Stimulated activated naive CD8-positive, alpha-beta T cell treated with anti-CD3 and anti-CD28 coated beads, Interleukin-15, amount 100 ng/mL, for 72 hours (primary cell): ENCODE measurements around the gene TBC1D22A.
"Not testable (repeated sequence)": the region's sequence is repeated elsewhere in the genome, so short reads cannot be mapped to it uniquely, and the experiment has no call there.

Experiments used
- ATAC-seq: fragments of 150-1000 bp; cut with Tn5 transposase; 2 replicates; pipeline ENCODE4 v1.10.0; 2021; ENCODE audit warnings: mild to moderate bottlenecking, moderate library complexity
- DNase-seq, 2 donors: peaks; one replicate each; pipeline ENCODE4 v3.0.0; 2021 to 2022
- H3K27ac Mint-ChIP-seq, 2 donors: one replicate each; pipeline ENCODE4 v1.8.0; 2022; ENCODE audit warnings: mild to moderate bottlenecking in 2 of 2, mixed read lengths in 2 of 2, moderate library complexity in 2 of 2
- H3K27me3 Mint-ChIP-seq: one replicate; pipeline ENCODE4 v1.8.0; 2022; ENCODE audit warnings: mixed read lengths
- H3K4me1 Mint-ChIP-seq: one replicate; pipeline ENCODE4 v1.8.0; 2022; ENCODE audit warnings: mild to moderate bottlenecking, mixed read lengths
- H3K4me3 Mint-ChIP-seq, 2 donors: one replicate each; pipeline ENCODE4 v1.8.0; 2022; ENCODE audit warnings: mild to moderate bottlenecking in 2 of 2, mixed read lengths in 2 of 2, moderate library complexity in 1 of 2
- H3K9me3 Mint-ChIP-seq, 2 donors: one replicate each; pipeline ENCODE4 v1.8.0; 2022; ENCODE audit warnings: mixed read lengths in 2 of 2

TBC1D22A gene

DNA sequence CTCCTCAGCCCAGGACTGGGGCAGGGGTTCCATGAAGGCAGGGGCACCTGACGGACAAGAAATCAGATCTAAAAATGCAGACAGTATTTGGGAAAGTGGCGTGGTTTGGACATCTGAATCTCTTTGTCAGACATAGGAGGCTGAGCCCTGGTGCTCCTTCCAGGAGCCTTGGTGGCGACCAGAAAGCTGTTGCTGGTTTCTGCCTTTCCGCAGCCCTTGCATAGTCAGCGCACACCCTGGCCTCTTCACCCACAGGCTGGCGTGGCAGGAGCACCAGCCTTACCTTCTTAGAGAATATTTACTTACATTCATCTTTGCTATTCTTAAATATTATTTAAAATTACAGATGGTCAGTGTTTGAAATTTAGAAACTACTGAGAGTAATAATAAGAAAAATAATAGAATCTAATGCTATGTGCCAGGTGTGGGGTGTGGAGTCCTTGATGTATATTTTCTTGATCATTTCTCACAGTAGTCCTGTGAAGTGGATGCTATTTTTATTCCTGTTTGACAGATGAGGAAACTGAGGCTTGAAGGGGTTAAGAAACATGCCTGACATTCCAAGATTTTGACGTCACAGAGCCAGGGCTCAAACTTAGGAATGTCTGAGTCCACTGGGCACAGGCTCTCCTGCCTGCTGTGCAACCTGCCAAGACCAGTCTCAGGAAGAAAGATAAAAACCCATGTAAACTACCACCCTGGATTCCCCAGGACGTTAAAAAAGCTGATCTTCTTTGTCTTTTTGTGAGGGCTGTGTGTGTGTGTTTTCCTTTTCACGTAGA is 51.6 kb downstream of the TBC1D22A start:
- peaks cover 42% of the 10 kb centered on the region for H3K4me1 Mint-ChIP-seq
- DNase-seq = no peak
- no peak overlapping the region for H3K27ac Mint-ChIP-seq

DNA sequence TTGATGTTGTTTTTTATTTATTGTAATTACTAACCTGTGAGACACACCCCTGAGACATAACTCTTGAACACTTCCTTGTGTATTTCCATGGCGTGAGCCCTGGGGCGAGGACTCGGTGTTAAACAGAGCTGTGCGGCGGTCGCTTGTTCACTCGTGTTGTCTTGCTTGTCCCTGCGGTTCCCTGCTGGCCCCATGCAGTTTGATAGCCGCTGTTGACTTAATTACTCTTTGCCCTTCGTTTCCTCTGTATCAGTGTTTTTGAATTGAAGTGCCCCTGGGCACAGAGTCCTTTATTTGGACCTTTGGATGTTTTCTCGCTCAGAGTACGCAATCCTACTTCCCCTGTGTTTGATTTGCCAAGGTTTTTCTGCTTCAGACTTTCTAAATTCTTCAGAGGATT is 52.7 kb downstream of the TBC1D22A start:
- Mint-ChIP-seq H3K4me3 (no peak overlapping the region), H3K4me1 (peaks cover 48% of the 10 kb centered on the region), H3K9me3 (peaks cover 5 to 11% of the 10 kb centered on the region in 2 donors), H3K27ac (peak overlapping the region in 1 of 2 donors; percentile 70), H3K27me3 (no peaks in the 10 kb centered on the region)
- DNase-seq (no peak), ATAC-seq (no peak)

More for the DNA sequence above, 51.6 kb downstream of the TBC1D22A start:
- no peaks in the 10 kb centered on the region for H3K27me3 Mint-ChIP-seq
- H3K4me3 Mint-ChIP-seq = no peak overlapping the region
- H3K9me3 Mint-ChIP-seq = peaks cover 4 to 6% of the 10 kb centered on the region in 2 donors
- ATAC-seq = no peak

- H3K27me3 Mint-ChIP-seq = no peaks in the 10 kb centered on the region
- H3K4me3 Mint-ChIP-seq = no peak overlapping the region
- peaks cover 9 to 14% of the 10 kb centered on the region in 2 donors for H3K9me3 Mint-ChIP-seq
- DNase-seq (no peak), ATAC-seq (no peak)
- peak overlapping the region in 1 of 2 donors; percentile 70 for H3K27ac Mint-ChIP-seq
- peaks cover 52% of the 10 kb centered on the region for H3K4me1 Mint-ChIP-seq
These were observed 53.1 kb downstream of the TBC1D22A start for GRCh38 chr22:46815559-46815895.

DNA sequence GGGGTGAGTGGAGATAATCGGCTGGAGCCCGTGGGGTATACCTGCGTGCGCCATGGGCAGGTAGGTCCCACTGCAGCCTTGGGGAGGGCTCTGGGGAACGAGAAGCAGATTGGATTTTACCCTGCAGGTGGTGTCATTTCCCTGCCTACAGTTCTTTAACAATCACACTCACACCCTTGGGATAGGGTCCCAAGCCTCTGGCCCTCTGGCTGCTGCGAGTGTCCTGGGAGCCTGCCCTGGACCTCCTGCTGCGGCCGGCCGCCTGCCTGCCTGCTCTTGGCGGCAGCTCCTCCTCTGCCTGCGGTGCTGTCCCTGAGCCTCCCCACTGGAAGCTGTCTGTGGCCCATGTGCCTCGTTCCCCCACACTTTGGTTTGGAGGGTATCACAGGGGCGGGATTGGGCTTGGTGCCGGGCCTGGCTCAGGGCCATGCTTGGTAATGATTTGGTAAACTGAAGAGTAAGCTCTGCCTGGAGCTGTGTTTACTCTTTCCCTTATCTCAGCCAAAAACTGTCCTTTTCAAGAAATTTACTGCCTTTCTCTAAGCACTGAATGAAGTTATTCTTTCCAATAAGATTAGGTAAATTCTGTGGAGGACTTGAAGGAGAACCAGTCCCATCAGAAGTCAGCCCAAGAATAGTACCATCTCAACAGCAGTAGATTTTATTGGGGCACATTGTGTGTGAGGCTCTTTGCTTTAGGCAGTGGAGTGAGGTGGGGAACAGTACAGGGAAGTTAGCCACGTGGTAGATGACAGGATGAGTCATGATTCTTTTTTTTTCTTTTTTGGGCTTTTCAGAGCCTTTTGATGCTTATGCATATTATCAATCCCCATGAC is 53.7 kb downstream of the TBC1D22A start:
- Mint-ChIP-seq H3K27me3 (no peaks in the 10 kb centered on the region), H3K4me3 (no peak overlapping the region), H3K27ac (no peak overlapping the region), H3K9me3 (peaks cover 9 to 14% of the 10 kb centered on the region in 2 donors), H3K4me1 (peaks cover 52% of the 10 kb centered on the region)
- DNase-seq = no peak
- ATAC-seq = peak; percentile 56

GRCh38 chr22:46817390-46817789 is 54.9 kb downstream of the TBC1D22A start:
- not testable (repeated sequence) for DNase-seq, H3K4me3 Mint-ChIP-seq, H3K27me3 Mint-ChIP-seq, H3K27ac Mint-ChIP-seq, ATAC-seq
- peaks cover 9 to 14% of the 10 kb centered on the region in 2 donors for H3K9me3 Mint-ChIP-seq
- peaks cover 61% of the 10 kb centered on the region for H3K4me1 Mint-ChIP-seq

- Mint-ChIP-seq H3K9me3 (peaks cover 5 to 8% of the 10 kb centered on the region in 2 donors), H3K4me3 (no peak overlapping the region), H3K27me3 (no peaks in the 10 kb centered on the region), H3K27ac (no peak overlapping the region), H3K4me1 (peaks cover 52% of the 10 kb centered on the region)
- DNase-seq = no peak
- ATAC-seq = no peak
These were observed 60.8 kb downstream of the TBC1D22A start for GRCh38 chr22:46823248-46823647.

GRCh38 chr22:46823654-46824053 is 61.2 kb downstream of the TBC1D22A start:
- Mint-ChIP-seq H3K4me1 (peaks cover 52% of the 10 kb centered on the region), H3K27ac (no peak overlapping the region), H3K4me3 (no peak overlapping the region), H3K9me3 (peaks cover 5 to 8% of the 10 kb centered on the region in 2 donors), H3K27me3 (no peaks in the 10 kb centered on the region)
- DNase-seq (no peak), ATAC-seq (no peak)

GRCh38 chr22:46824344-46824909 is 62.0 kb downstream of the TBC1D22A start:
- peak overlapping the region; percentile 45 to 46 for H3K27ac Mint-ChIP-seq

GRCh38 chr22:46824980-46825544 is 62.6 kb downstream of the TBC1D22A start:
- ATAC-seq (no peak), DNase-seq (no peak)
- peaks cover 4 to 5% of the 10 kb centered on the region in 2 donors for H3K9me3 Mint-ChIP-seq
- peaks cover 55% of the 10 kb centered on the region for H3K4me1 Mint-ChIP-seq
- no peak overlapping the region for H3K4me3 Mint-ChIP-seq
- H3K27ac Mint-ChIP-seq = no peak overlapping the region
- no peaks in the 10 kb centered on the region for H3K27me3 Mint-ChIP-seq

More at GRCh38 chr22:46824344-46824909, 62.0 kb downstream of the TBC1D22A start:
- Mint-ChIP-seq H3K4me1 (peaks cover 54% of the 10 kb centered on the region), H3K4me3 (no peak overlapping the region), H3K9me3 (peaks cover 5 to 8% of the 10 kb centered on the region in 2 donors), H3K27me3 (no peaks in the 10 kb centered on the region)
- no peak for ATAC-seq
- DNase-seq = no peak

GRCh38 chr22:46826438-46827135 is 64.1 kb downstream of the TBC1D22A start:
- H3K27me3 Mint-ChIP-seq = no peaks in the 10 kb centered on the region
- no peak overlapping the region for H3K4me3 Mint-ChIP-seq
- H3K4me1 Mint-ChIP-seq = peaks cover 50% of the 10 kb centered on the region
- DNase-seq (no peak), ATAC-seq (no peak)
- peak overlapping the region; percentile 67 to 84 for H3K27ac Mint-ChIP-seq
- no peaks in the 10 kb centered on the region for H3K9me3 Mint-ChIP-seq

GRCh38 chr22:46827136-46827780 is 64.8 kb downstream of the TBC1D22A start:
- peak overlapping the region in 1 of 2 donors; percentile 84 for H3K27ac Mint-ChIP-seq
- DNase-seq (no peak), ATAC-seq (no peak)
- no peaks in the 10 kb centered on the region for H3K27me3 Mint-ChIP-seq
- no peaks in the 10 kb centered on the region for H3K9me3 Mint-ChIP-seq
- H3K4me1 Mint-ChIP-seq = peaks cover 43% of the 10 kb centered on the region
- no peak overlapping the region for H3K4me3 Mint-ChIP-seq

DNA sequence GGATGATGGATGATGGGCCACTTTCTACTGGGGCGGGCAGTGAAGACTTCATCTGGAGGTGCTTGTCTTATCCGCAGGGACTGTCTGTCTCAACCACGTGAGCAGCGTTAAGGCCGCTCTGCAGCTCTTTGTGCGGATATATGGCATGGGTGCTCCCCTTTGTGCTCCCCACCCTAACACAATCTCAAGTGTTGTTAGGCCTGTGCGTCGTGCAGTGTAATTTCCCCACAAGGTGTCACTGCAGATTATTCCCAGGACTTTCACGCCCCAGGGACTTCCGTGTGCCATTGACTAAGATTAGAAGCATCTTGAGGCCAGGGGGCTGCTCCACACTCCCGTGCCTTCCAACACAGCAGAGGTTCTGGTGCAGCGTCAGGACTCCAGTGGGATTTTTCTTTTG is 65.3 kb downstream of the TBC1D22A start:
- Mint-ChIP-seq H3K27ac (no peak overlapping the region), H3K9me3 (no peaks in the 10 kb centered on the region), H3K27me3 (no peaks in the 10 kb centered on the region), H3K4me1 (peaks cover 38% of the 10 kb centered on the region), H3K4me3 (no peak overlapping the region)
- ATAC-seq (no peak), DNase-seq (no peak)

- H3K27ac Mint-ChIP-seq = peak overlapping the region in 1 of 2 donors; percentile 28
- peaks cover 36% of the 10 kb centered on the region for H3K4me1 Mint-ChIP-seq
- ATAC-seq = no peak
- H3K9me3 Mint-ChIP-seq = peaks cover 0 to 4% of the 10 kb centered on the region in 2 donors
- no peak overlapping the region for H3K4me3 Mint-ChIP-seq
- DNase-seq = no peak
- H3K27me3 Mint-ChIP-seq = no peaks in the 10 kb centered on the region
These were observed 66.0 kb downstream of the TBC1D22A start for GRCh38 chr22:46828323-46828900.

DNA sequence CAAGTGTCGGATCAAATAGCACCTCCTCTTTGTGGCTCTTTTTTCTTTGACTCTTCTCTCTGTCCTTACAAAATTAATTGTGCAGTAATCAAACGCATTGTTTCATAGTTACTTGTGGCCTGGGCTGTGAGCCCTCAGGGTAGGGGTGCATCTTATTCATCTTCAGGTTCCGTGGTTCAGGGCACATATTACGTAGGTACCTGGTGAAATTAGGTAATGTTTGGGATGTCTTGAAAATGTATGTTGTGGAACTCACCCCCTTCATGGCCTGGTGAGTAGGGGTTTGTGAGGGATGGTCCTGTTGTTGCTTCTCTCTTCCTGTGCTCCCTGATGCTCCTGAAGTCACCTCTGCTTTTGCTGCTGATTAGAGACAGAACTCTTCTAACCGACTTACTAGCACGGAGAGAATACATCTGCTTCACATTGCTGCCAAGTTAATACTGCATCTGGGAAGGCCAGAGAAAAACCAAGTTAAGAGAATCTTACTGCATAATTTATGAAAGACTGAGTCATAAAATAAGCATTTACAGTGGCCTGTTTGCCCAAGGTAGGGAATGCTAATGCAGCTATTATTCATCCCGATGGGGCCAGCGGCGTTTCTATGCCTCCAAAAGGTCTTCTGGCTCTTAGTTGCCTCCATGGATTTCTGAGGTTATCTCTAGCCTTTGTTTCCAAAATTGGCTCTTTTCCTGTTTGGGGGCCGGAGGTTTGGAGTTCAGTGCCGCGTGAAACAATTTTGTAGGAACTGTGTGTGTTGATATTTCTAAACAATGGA is 66.9 kb downstream of the TBC1D22A start:
- Mint-ChIP-seq H3K27ac (peak overlapping the region in 1 of 2 donors; percentile 19), H3K4me3 (no peak overlapping the region), H3K27me3 (no peaks in the 10 kb centered on the region), H3K4me1 (peaks cover 32% of the 10 kb centered on the region), H3K9me3 (peaks cover 0 to 8% of the 10 kb centered on the region in 2 donors)
- no peak for DNase-seq
- ATAC-seq = no peak
